ENCODE results near the gene KDM4B.

The KDM4B gene

DNA sequence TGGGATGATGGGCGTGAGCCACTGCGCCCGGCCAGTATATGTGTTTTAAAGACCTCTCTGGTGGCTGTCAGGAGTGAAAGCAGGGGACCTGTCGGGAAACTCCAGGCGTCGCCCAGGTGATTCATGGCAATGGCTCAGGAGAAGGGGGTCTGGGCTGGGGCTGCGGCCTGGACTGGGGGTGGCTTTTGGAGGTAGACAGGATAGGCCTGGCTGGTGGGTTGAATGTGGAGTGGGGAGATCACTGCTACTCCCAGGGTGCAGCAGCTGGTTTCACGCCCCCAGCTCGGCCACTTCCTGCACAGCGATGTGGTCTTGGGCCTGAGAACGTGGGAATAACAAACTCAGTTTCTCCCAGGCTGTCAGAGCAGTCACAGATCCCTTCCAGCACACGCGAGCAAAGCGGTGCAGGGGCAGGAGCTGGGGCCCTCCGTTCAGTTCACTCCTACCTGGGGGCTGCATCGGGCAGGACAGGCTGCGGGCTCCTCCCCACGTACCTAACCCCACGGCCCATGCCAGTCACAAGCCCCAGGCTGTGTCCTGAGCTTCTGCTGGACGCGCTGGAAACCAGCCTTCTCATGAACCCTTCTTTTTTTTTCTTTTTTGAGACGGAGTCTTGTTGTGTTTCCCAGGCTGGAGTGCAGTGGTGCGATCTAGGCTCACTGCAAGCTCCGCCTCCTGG, 18.9 kb downstream of the KDM4B start:
- H3K4me3 ChIP-seq (ENCODE audit: low read depth, low read length), result no peak overlapping the region
- TF ChIP-seq, protein P1, sequence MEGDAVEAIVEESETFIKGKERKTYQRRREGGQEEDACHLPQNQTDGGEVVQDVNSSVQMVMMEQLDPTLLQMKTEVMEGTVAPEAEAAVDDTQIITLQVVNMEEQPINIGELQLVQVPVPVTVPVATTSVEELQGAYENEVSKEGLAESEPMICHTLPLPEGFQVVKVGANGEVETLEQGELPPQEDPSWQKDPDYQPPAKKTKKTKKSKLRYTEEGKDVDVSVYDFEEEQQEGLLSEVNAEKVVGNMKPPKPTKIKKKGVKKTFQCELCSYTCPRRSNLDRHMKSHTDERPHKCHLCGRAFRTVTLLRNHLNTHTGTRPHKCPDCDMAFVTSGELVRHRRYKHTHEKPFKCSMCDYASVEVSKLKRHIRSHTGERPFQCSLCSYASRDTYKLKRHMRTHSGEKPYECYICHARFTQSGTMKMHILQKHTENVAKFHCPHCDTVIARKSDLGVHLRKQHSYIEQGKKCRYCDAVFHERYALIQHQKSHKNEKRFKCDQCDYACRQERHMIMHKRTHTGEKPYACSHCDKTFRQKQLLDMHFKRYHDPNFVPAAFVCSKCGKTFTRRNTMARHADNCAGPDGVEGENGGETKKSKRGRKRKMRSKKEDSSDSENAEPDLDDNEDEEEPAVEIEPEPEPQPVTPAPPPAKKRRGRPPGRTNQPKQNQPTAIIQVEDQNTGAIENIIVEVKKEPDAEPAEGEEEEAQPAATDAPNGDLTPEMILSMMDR (IDR thresholded peaks at IDR 0.05; ENCODE audit: low read depth, low read length), result no peak

DNA sequence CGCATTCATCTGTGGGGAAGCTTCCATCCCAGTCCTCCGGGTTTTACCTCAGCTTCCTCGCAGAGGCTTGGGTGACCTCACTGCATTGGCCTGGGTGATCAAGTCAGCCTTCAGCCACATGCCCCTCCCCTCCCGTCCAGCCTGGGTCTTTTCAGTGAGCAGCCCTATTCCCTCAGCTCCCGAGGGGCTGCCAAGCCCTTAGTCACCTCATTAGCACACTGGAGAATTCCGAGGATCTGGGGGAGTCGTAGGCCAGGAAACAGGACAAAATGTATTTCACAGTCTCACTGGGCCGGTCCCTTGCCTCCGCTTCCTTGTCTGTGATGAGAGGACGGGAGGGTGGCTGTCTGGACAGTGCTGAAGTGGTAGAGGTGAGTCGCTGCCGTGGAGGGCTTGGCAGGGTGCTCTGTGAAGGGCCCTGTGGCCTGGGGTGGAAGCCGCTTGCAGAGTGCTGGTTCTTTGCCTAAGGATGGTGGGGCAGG, 19.9 kb downstream of the KDM4B start:
- TF ChIP-seq, protein P1 (IDR thresholded peaks at IDR 0.05; ENCODE audit: low read depth, low read length), result no peak
- peak overlapping the region; percentile 17; the same call in 1 of the 2 replicates for H3K4me3 ChIP-seq (ENCODE audit: low read depth, low read length)

DNA sequence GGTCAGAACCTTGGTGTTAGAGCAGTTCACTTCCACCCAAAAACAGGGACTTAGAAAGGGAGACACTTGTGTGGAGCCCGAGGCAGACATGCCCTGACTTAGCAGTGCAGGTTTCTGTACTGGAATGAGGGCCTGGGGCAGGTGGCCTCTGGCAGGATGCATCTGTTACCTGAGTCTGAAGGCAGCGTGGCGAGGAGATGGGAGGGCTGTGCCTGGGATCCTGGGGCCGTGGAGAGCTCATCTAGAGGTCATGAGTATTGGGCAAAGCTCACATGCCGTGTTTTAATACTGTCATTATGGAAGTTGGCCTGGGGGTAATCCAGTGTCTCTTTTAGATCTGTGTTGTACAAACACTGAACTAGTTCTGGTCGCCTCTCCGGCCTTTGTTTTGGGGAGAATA, 21.4 kb downstream of the KDM4B start:
- no peak overlapping the region for H3K4me3 ChIP-seq (ENCODE audit: low read depth, low read length)
- TF ChIP-seq, protein P1 (IDR thresholded peaks at IDR 0.05; ENCODE audit: low read depth, low read length), result no peak

DNA sequence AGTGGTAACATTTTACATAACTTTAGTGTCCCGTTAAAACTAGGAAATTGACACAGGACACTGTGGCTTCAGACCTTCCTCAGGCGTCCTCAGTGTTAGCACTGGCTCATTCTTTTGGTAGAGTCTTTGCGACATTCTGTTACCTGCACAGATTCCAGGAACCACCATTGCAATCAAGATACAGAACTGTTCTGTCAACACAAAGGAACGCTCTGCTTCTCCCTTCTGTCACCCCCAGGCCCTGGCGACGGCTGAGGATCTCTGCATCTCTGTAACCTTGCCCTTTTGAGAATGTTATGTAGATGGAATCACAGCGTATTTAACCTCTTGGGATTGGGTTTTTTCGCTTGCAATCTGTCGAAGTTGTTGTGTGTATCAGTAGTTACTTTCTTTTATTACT, 22.6 kb downstream of the KDM4B start:
- H3K4me3 ChIP-seq (ENCODE audit: low read depth, low read length), result no peak overlapping the region
- TF ChIP-seq, protein P1 (IDR thresholded peaks at IDR 0.05; ENCODE audit: low read depth, low read length), result no peak

DNA sequence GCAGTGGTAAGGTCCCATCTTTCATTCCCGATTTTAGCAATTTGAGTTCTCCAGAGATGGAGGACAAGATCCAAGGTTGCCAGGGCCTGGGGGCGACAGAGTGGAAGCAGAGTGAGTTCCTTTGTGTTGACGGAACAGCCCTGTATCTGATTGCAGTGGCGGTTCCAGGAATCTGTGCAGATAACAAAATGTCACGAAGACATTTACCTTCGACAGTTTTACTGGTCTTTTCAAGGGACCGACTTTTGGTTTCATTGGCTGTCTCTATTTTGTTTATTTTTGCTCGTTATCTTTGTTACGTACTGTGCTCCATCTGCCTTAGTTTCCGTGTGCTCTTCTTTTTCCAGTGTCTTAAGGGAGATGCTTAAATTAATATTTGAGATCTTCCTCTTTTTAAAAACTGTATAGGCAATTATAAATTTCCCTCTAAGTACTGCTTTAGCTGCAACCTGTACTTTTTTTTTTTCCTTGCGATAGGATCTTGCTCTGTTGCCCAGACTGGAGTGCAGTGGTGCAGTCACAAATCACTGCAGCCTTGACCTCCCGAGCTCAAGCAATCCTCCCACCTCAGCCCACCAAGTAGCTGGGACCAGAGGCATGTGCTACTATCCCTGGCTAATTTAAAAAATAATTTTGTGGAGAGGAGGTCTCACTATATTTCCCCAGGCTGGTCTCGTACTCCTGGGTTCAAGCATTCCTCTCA, 23.2 kb downstream of the KDM4B start:
- no peak overlapping the region for H3K4me3 ChIP-seq (ENCODE audit: low read depth, low read length)
- TF ChIP-seq, protein P1 (IDR thresholded peaks at IDR 0.05; ENCODE audit: low read depth, low read length), result no peak

DNA sequence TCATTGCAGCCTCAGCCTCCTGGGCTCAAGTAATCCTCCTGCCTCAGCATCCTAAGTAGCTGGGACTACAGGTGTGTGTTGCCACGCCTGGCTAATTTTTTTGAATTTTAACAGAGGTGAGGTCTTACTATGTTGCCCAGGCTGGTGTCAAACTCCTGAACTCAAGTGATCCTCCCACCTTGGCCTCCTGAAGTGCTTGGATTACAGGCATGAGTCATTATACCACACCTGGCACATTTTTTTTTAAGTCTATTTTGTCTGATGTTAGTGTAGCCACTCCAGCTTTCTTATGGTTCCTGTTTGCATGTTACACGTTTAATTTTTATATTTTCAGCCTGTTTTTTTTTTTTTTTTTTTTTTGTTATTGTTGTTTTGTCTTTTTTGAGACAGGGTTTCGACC, 24.8 kb downstream of the KDM4B start:
- TF ChIP-seq, protein P1 (IDR thresholded peaks at IDR 0.05; ENCODE audit: low read depth, low read length), result no peak
- no peak overlapping the region for H3K4me3 ChIP-seq (ENCODE audit: low read depth, low read length)

DNA sequence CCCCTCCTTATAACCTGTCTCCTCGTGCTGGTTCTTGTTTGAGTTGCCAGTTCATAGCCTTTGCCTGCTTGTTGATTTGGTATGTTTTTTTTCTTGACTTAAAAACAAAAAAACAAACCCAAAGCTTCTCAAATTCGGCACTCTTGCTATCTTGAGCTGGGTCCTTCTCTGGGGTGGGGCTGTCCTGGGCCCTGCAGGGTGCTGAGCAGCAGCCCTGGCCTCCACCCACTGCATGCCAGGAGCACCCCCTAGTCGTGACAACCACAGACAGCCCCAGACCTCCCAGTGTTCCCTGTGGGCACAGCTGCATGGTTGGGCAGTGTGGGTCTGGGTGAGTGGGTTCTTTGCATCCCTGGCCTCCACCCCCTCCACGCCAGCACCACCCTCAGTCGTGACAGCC, 27.8 kb downstream of the KDM4B start:
- TF ChIP-seq, protein P1 (IDR thresholded peaks at IDR 0.05; ENCODE audit: low read depth, low read length), result no peak
- H3K4me3 ChIP-seq (ENCODE audit: low read depth, low read length), result no peak overlapping the region

Measured in WI38 (cell line).